Stomach (tissue), 4 donors: ENCODE measurements around the gene ZFYVE21.

ENCODE experiments used
- CTCF ChIP-seq, 7 experiments: fragments of 450-650 bp in 4 of 7; fragments of 200-600 bp in 3 of 7; sonication (generic) in 3 of 7; IDR thresholded peaks; one replicate each; pipeline ENCODE4 v1.5.1; 2016 to 2019; ENCODE audit warnings: antibody characterized with exemption in 7 of 7, control low read depth in 2 of 7, mild to moderate bottlenecking in 1 of 7
- EP300 ChIP-seq: sonication (generic); formaldehyde crosslinking; IDR thresholded peaks from one replicate; pipeline ENCODE4 v1.6.1; 2017; ENCODE audit warnings: antibody characterized with exemption
- POLR2A ChIP-seq, 4 donors: fragments of 450-650 bp; IDR thresholded peaks; one replicate each; pipeline ENCODE4 v1.6.1; 2016; ENCODE audit warnings: antibody characterized with exemption in 4 of 4, control low read depth in 2 of 4, mild to moderate bottlenecking in 1 of 4, moderate library complexity in 1 of 4
- POLR2AphosphoS5 ChIP-seq, 3 donors: sonication (generic); formaldehyde crosslinking; IDR thresholded peaks; one replicate each; pipeline ENCODE4 v1.6.1; 2016; ENCODE audit warnings: antibody characterized with exemption in 3 of 3

- no peak for TF ChIP-seq POLR2AphosphoS5 (IDR thresholded peaks at IDR 0.05)
- TF ChIP-seq CTCF (IDR thresholded peaks at IDR 0.05), result no peak
- no peak for TF ChIP-seq EP300
- TF ChIP-seq POLR2A (IDR thresholded peaks at IDR 0.05), result no peak
Measured at GRCh38 chr14:103671911-103672310, 43.7 kb upstream of the ZFYVE21 start.
